GM12864 (cell line): ENCODE measurements around the gene TRAPPC4.

Experiments
- DNase-seq: peaks from one replicate; pipeline ENCODE4 v3.0.0-alpha.2; 2011; ENCODE audit warnings: low read depth
- H3K4me3 ChIP-seq: 2 replicates; pipeline ENCODE4 v1.5.1; 2011; ENCODE audit warnings: mild to moderate bottlenecking, low read depth, low read length, control low read depth
- CTCF ChIP-seq: IDR thresholded peaks from 2 replicates; pipeline ENCODE4 v1.5.1; 2011; ENCODE audit warnings: low read depth, mild to moderate bottlenecking, moderate library complexity, low read length, control low read depth, inconsistent platforms; ENCODE audit errors: missing control alignments

Gene TRAPPC4

GRCh38 chr11:119024430-119025098, 6.0 kb downstream of the TRAPPC4 start:
- no peak for DNase-seq
- H3K4me3 ChIP-seq, result no peak overlapping the region
- TF ChIP-seq CTCF, result no peak

GRCh38 chr11:119025099-119025473, 6.5 kb downstream of the TRAPPC4 start:
- no peak for DNase-seq
- TF ChIP-seq CTCF, result no peak
- H3K4me3 ChIP-seq, result no peak overlapping the region

- no peak overlapping the region for H3K4me3 ChIP-seq
- no peak for DNase-seq
- TF ChIP-seq CTCF, result no peak
These were observed 7.0 kb downstream of the TRAPPC4 start for GRCh38 chr11:119025541-119025940.

- no peak overlapping the region for H3K4me3 ChIP-seq
- TF ChIP-seq CTCF, result no peak
- no peak for DNase-seq
These were observed 7.6 kb downstream of the TRAPPC4 start for GRCh38 chr11:119025978-119026766.

GRCh38 chr11:119026970-119027369, 8.4 kb downstream of the TRAPPC4 start:
- TF ChIP-seq CTCF, result no peak
- DNase-seq, result no peak
- H3K4me3 ChIP-seq, result no peak overlapping the region

- DNase-seq, result no peak
- TF ChIP-seq CTCF, result no peak
- no peak overlapping the region for H3K4me3 ChIP-seq
These were observed 9.2 kb downstream of the TRAPPC4 start for GRCh38 chr11:119027561-119028345.
